HG03439 (cell line): Measurements from ENCODE around the gene THRAP3.
A peak's percentile ranks its signal among the peaks of the same experiment; 100 is the strongest.
"Not testable (repeated sequence)": the region's sequence is repeated elsewhere in the genome, so short reads cannot be mapped to it uniquely, and the experiment has no call there.

Source experiments
- ATAC-seq: cut with Tn5 transposase; IDR thresholded peaks from one replicate; pipeline ENCODE4 v1.9.1; 2021; ENCODE audit warnings: mild to moderate bottlenecking, moderate library complexity; ENCODE audit not compliant: unreplicated experiment

The THRAP3 gene

GRCh38 chr1:36206323-36206858 lies 17.9 kb upstream of the THRAP3 start:
- no peak for ATAC-seq

DNA sequence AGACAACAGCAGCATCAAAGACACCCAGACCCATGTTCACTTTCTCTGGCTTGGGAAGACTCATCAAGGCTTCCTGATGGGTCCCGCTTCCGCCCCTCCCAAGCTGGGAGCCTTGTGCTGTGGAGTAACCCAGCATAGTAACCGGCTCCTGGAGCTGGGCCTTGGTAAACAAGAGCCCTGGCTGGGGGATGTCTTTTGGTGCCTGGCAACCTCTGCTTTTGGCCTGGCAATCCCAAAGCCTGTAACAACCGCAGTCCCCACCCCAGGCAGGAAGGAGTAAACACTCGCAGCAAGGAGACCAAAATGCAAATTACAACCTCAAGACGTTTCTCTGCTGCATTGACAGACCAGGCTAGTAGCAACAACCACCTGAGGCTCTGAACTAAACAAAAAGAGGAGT lies 16.9 kb upstream of the THRAP3 start:
- no peak for ATAC-seq

- no peak for ATAC-seq
These were observed 15.1 kb upstream of the THRAP3 start for GRCh38 chr1:36208978-36209703.

DNA sequence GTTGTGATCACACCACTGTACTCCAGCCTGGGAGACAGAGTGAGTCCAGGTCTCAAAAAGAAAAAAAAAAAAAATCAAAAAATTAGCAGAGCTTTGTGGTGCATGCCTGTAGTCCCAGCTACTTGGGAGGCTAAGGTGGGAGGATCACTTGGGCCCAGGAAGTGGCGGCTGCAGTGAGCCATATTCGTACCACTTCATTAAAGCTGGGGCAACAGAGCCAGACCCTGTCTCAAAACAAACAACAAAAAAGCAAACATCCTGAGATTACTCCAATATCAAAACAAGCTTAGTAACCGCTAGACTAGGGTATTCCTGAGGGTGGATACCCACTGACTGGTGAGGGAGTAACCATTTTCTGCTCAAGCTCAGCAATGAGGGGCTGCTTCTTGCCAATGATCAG lies 12.9 kb upstream of the THRAP3 start:
- ATAC-seq, result no peak

DNA sequence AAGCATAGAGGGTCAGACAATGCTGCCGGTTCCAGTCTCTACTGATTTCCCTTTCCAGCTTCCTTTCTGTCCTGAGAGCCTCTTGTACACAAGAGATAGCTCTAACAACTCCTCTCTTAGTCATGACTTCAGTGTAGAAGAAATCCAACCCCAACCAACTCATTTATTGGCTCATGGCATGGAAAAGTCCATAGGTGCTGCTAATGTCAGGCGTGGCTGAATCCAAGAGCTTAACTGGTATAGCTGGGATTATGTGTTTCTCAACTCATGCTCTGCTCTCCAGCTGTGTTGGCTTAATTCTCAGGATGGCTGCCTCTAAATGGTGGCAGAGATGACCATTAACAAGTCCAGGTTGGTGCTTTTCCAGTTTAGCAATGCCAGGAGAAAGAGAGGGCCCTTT lies 12.4 kb upstream of the THRAP3 start:
- no peak for ATAC-seq

GRCh38 chr1:36212782-36213181 lies 11.5 kb upstream of the THRAP3 start:
- no peak for ATAC-seq

DNA sequence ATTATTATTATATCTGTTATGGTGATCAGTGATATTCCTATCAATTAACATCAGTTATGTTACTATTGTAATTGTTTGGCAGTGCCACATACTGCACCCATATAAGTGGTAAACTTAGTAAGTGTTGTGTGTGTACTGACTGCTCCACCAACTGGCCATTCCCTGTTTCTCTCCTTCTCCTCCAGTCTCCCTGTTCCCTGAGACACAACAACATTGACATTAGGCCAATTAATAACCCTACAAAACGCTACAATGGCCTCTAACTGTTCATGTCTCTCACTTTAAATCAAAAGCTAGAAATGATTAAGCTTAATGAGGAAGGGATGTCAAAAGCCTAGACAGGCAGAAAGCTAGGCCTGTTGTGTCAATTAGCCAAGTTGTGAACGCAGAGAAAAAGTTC lies 6.6 kb upstream of the THRAP3 start:
- ATAC-seq, result no peak

- ATAC-seq, result not testable (repeated sequence)
These were observed 2.3 kb upstream of the THRAP3 start for GRCh38 chr1:36221901-36222300.

DNA sequence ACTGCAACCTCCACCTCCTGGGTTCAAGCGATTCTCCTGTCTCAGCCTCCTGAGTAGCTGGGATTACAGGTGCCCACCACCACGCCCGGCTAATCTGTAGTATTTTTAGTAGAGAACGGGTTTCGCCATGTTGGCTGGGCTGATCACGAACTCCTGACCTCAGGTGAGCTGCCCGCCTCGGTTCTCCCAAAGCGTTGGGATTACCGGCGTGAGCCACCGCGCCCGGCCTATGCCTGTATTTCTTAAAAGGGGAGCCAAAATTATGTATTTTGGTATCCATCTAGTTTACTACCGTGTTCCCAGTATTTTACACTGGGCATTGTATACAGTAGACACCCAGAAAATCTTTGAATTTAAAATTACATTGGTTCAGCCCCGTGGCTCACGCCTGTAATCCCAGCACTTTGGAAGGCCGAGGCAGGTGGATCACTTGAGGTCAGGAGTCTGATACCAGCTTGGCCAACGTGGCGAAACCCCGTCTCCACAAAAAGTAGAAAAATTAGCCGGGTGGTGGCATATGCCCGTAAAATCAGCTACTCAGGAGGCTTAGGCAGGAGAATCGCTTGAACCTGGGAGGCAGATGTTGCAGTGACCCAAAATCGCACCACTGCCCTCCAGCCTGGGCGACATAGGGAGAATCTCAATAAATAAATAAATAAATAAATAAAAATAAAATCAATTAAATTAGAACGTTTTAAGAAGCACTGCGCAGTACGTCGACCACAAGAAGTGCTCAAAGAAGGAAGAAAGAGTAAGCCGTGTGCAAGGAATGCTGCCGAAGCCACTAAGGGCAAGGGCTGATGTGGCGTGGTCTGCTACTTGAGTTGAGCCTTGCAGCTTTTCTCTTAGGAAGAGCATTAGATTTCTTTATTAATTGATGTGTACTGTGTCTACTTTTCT lies 1.5 kb upstream of the THRAP3 start:
- no peak for ATAC-seq

DNA sequence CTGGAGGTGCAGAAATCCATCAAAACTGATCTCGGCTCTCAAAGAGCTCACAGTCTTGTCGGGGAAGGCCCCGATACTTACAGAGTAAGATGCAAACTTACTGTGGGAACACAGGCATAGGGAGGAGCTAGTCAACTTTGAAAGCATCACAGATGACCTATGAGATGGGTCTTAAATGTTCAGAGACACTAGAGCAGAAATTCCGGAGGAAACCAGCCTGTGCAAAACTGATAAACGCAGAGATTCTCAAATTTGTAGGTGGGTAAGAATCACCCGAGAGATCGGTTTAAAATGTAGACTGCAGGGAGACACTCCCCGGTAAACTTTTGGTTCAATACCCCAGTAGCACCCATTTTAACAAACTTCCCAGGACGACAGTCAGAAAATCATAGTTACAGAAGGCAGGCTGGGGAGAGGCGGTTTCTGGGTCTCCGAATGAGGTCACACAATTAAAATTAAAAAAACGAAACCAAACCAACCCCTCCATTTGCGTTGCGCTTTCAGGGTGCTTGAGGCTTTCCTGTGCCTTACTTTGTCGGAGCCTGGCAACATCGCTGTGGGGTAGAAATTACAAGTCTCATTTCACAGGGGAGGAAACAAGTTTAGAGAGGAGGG lies 755 bp upstream of the THRAP3 start:
- ATAC-seq, result peak; percentile 14

DNA sequence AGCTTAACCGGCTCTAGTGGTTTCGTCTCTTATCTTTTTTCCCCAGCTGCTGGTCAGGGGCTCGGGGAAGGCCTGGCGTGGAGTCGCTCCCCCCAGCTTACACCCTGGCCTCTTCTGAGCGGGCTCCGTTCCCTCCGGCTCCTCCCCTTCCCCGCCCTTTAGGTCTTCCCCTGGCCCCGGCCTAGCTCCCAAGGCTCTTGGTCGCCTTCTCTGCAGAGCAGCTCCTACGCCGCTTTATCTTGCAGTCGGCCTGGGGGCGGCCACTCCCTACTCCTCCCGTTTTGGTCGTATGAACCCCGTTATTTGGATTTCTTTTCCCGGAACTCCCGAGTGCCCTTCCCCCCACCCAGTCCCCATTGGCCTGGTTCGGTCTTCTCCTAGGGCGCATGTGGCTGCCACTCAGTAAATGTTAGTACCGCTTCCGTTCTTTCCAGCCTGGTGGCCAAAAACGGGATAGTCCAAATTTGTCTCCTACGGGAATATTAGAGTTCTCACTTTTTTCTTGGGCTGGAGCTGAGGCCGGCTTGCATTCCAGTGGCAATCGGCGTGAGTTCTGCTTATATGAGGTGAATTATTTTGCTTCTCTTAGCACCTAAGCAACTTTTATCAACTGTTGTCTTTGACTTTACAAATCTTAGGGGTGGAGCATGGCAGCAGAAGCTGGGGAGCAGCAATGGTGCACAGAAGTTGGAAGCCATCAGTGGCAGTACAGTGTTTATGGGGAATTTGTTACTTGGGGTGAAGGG lies 467 bp downstream of the THRAP3 start:
- ATAC-seq, result peak; percentile 46

DNA sequence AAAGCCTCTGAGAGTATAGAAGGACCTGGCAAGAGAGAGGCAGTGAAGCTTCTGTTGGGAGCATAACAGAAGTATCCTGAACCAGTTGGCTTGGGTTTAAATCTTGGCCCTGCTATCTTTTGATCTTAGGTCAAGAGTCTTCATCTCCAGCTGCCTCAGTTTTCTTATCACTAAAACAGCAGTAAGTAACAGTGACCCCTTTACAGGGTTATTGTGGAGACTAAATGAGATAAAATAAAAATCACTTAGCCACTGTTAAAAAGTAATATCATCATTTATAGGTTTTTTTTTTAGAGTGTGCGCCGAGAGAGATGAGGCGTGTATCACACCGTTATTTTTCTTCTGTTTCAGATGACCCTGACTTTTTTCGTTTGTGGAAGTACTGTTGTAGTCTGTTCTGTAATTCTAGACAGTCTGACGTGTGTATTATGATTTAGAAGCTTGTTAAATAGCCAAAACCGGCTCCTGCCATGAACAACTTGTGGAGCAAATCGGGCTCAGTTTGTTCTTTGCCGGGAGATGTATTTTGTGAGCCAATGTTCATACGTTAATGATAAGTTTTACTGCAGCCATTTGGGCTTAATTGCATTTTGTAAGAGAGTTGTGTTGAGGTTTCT lies 1.1 kb downstream of the THRAP3 start:
- ATAC-seq, result no peak

DNA sequence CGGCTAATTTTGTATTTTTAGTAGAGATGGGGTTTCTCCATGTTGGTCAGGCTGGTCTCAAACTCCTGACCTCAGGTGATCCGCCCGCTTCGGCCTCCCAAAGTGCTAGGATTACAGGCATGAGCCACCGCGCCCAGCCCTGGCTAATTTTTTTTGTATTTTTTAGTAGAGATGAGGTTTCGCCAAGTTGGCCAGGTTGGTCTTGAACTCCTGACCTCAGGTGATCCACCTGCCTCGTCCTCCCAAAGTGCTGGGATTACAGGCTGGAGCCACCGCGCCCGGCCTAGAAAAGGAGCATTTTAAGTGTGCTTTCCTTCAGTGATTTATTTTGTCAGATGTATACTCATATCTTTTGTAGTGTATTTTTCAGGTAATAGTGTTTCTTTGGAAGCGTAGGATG lies 6.0 kb downstream of the THRAP3 start:
- not testable (repeated sequence) for ATAC-seq

GRCh38 chr1:36231191-36231590 lies 6.9 kb downstream of the THRAP3 start:
- ATAC-seq, result no peak

- ATAC-seq, result no peak
These were observed 8.2 kb downstream of the THRAP3 start for GRCh38 chr1:36232212-36233095.

DNA sequence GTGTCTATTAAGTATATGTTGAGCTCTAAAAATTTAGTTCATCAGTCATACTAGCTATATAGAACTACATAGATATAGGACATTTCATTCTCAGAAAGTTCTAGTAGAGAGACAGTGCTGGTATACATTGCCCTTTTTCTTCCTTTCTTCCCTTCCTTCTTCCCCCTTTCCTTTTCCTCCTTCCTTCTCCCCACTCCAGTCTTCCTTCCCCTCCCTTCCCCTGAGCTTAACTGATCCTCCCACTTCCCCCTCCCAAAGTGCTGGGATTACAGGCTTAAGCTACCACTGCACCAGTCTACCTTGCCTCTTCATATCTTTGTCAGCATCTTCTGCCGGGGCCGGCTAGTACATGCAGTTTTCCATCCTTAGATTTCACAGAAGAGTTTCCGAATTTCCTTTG lies 12.1 kb downstream of the THRAP3 start:
- no peak for ATAC-seq

DNA sequence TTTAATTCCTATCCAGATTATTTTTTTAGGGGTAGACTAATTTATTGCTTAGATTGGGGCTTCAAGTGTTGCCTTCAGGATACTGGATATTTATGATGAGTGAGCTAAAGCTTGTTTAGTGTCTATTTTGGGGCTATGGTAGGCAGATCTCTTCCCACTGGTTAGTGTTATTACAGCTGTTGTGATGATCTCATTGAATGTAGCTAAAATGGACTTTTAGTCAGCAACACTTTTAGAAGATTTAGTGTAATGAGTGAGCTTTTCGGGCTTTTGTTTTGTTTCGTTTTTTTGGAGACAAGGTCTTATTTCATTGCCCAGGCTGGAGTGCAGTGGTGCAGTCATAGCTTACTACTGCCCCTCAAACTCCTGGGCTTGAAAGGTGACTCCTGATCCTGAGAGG lies 14.2 kb downstream of the THRAP3 start:
- ATAC-seq, result no peak

DNA sequence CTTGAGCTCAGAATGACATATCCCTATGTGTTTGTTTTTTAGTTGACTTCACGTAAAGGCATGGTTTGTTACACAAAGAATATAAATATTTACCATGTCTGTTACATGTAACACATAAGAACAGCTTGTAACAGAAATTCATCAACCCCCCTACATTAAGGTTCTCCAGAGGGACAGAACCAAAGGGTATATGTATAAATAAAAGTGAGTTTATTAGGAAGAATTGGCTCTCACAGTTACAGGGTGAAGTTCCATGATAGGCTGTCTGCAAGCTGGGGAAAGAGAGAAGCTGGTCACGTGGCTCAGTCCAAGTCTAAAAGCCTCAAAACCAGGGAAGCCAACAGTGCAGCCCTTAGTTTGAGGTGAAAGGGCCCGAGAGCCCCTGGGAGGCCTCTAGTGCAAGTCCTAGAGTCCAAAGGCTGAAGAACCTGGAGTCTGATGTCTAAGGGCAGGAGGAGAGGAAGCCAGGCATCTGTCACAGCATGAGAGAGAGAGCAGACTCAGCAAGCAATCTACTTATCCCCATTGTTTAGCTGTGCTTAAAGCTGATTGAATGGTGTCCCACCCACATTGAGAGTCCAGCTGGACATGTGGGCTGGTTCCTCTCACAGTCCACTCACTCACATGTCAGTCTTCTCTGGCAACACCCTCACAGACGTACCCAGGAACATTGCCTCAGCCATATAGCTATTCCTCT lies 15.8 kb downstream of the THRAP3 start:
- ATAC-seq, result no peak

DNA sequence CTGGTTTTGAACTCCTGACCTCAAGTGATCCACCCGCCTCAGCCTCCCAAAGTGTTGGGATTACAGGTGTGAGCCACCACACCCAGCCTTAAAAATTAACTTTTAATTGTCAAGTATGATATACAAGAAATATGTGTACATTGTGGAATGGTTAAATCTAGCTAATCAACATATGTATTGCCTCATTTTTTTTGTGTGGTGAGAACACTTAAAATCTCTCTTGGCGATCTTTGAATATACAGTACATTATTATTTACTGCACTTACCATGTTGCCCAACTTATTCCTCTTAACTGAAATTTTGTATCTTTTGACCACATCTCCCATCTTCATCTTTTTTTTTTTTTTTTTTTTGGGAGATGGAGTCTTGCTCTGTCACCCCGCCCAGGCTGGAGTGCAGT lies 23.3 kb downstream of the THRAP3 start:
- no peak for ATAC-seq
